GM10847 (cell line): Measurements from ENCODE around the gene ILRUN.

ENCODE experiments used
- POLR2A ChIP-seq: IDR thresholded peaks from 2 replicates; pipeline ENCODE4 v1.6.1; 2011; ENCODE audit not compliant: insufficient read length; ENCODE audit errors: extremely low read depth

Gene ILRUN

GRCh38 chr6:34705241-34705640 lies 8.7 kb upstream of the ILRUN start:
- no peak for TF ChIP-seq POLR2A

GRCh38 chr6:34701199-34701598 lies 4.6 kb upstream of the ILRUN start:
- TF ChIP-seq POLR2A: no peak

DNA sequence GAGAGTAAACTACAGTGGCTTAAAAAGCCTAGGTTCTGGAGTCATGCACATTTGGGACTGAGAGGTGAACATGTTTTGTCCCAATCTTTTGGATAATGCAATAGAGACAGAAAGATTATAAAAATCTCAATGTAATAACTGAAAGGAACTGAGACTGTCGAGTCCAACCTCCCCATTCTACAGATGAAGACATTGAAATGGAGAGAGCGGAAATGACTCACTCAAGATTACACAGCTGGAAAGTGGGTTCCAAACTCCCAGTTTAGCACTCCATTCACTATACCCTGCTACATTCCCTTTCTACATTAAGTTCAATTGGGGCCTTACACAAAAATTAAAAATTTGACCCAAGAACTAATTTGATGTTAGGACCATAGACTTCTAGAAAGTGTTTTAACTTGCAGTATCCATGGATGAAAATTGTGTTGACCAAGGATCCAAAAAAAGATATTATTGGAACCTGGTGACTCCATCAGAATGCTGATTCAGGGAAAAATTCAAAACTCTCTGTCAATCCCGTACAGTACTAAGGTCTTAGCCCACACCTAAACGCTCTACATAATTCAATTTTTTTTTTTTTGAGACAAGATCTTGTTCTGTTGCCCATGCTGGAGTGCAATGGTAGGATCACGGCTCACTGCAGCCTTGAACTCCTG lies 1.5 kb upstream of the ILRUN start:
- TF ChIP-seq POLR2A: no peak

GRCh38 chr6:34697544-34697836 lies 923 bp upstream of the ILRUN start:
- no peak for TF ChIP-seq POLR2A

- TF ChIP-seq POLR2A: no peak
Measured at GRCh38 chr6:34696189-34696738, 303 bp downstream of the ILRUN start.

GRCh38 chr6:34695729-34696188 lies 808 bp downstream of the ILRUN start:
- TF ChIP-seq POLR2A: no peak

- no peak for TF ChIP-seq POLR2A
Measured at GRCh38 chr6:34692280-34692679, 4.3 kb downstream of the ILRUN start.

DNA sequence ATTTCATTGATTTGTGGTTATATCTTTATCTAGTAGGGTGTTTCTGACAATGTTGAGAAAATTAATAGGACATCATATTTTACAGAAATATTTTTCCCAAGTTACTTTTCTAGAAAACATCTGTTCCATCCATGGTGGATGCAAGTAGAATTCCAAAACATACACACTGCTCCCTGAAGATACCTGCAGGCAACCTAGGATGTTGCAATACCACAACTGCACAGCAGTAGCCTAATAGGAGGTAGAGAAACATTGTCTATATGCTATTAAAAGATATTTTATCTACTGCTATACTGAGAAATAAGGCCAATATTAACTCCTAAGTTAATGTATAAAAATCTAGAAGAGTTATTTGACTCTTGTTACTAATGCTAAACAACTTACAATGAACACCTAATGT lies 6.8 kb downstream of the ILRUN start:
- TF ChIP-seq POLR2A: no peak

DNA sequence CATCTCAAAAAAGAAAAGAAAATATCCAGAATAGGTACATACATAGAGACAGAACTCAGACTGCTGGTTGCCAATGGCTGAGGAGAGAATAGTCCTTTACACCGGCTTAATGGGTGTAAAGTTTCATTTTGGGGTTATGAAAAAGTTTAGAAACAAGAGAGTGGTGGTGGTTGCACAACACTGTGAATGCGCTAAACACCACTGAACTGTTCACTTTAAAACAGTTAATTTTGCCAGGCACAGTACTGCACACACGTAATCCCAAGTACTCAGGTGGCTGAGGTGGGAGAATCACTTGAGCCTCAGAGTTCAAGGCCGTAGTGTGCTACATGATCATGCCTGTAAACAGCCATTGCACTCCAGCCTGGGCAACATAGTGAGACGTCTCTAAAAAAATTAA lies 7.6 kb downstream of the ILRUN start:
- no peak for TF ChIP-seq POLR2A

GRCh38 chr6:34684919-34685318 lies 11.6 kb downstream of the ILRUN start:
- no peak for TF ChIP-seq POLR2A

DNA sequence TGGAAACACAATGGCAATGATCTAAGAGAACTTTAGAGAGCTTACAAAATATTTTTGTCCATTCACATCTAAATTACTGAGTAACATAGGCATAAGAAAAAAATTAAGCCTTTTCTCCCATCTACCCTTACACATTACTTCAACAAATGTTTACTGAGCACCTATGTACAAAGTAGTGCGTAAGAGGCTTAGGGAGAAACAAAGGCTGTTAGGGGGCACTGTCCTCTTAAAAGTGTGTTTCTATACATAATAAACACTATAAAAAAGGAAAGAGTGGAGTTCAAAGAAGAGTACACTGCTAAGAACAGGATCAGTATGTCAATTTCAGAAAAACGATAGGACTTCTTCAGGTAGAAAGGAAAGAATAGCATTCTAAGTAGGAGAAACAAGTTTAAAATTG lies 12.2 kb downstream of the ILRUN start:
- TF ChIP-seq POLR2A: no peak

GRCh38 chr6:34680802-34681515 lies 15.6 kb downstream of the ILRUN start:
- no peak for TF ChIP-seq POLR2A

DNA sequence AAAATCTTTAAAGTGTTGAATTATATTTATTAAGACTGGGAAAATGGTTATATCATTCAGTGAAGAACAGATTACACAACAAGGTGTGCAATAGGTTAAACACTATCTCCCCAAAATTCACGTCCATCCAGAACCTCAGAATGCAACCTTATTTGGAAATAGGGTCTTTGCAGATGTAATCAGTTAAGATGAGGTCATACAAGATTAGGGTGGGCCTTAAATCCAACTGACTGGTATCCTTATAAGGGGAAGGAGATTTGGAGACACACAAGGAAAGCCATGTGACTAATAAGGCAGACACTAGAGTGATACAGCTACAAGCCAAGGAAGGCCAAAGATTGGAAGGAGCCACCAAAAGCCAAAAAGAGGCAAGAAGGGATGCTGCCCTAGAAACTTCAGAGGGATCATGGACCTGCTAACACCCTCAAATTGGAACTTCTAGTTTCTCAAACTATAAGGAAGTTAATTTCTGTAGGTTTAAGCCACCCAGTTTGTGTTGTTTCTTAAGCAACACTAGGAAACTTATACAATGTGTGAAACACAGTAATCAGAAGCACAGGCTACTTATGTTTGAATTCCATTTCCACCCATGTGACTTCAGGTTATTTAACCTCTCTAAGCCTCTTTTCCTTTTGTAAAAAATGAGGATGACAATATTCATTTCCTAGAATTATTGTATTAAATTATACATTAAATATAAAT lies 16.9 kb downstream of the ILRUN start:
- TF ChIP-seq POLR2A: no peak

DNA sequence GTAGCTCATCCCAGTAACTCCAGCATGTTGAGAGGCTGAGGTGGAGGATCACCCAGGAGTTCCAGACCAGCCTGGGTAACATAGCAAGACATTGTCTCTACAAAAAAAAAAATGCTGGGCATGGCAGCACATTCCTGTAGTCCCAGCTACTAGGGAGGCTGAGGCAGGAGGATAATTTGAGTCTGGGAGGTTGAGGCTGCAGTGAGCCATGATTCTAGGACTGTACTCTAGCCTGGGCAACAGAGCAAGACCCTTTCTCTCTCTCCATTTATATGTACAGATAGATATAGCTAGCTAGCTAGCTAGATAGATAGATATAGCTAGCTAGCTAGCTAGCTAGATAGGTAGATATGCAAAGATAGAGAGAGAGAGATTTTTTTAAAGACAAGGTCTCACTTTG lies 20.4 kb downstream of the ILRUN start:
- TF ChIP-seq POLR2A: no peak

DNA sequence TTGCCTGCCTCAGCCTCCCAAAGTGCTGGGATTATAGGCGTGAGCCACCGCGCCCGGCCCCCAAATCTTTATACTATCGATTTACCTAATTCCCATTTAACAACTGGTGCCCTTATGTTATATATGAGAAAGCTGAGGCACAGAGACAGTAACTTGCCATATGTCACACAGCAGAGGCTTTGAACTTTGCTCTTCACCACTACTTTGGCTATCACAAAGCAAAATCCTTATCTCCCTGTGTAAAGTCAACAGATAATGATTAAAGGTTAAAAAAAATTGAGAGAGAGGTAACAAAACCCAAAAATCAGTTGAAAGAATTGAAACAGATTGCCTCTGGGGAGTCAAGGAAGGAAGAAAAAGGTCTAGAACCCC lies 22.3 kb downstream of the ILRUN start:
- no peak for TF ChIP-seq POLR2A

DNA sequence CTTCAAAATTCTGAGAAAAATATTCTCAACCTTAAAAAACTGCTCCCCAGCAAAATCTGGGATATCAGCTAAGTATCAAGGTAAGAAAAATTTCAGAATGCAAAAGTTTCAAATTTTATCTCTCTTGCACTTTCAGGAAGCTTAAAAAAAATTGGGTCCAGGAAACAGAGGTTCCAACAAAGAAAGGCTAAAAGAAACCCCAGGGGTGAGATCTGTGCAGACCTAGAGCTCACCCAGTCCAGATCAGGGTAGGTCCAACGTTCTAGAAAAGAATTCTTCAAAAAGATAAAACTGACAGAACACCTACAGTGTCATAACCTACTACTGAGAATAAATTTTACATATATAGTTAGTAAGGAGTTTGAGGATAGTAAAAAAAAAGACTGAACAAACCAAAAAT lies 23.5 kb downstream of the ILRUN start:
- TF ChIP-seq POLR2A: no peak
